ENCODE data around the gene CHIC2. TPM values are rescaled to one million over a fixed set of nuclear protein-coding genes. Genes with fewer than 3 reads are reported as not detected.

Gene CHIC2
- total and polyA plus RNA-seq, 2 of the 4 experiments (the other 2 are of a cell fraction), result 20.4 to 26.3 TPM

DNA sequence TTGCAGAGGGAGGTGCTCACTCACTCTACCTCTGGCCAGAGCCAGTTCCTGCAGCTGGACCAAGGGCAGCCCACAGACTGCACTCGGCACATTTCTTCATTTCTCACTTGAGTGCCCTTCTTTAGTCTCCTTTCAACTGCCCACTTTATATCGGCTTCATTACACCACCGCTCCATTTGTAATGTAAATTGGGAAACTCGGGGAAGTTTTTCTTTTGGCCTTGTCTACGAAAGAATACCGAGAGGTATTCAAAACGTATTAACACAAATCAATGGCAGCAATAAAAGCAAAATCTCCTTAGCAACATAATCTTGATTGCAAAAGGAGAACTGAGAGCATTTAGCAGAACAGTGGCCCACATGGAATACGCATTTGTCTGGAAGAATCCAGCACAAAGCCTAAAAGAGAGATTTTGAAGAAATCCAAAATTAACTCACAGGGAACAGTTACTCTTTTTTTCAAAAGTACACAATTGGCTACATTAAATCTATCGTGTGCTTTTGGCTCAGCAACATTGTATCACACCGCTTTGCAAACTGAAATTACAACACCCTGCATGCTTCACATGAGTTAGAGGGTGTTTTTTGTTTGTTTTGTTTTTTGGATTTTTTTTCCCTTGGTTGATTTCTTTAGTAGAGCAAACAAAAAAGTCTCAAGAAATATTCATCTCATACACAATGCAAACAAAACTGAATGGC, 62.6 kb downstream of the CHIC2 start:
- intact Hi-C loops (cut with micrococcal nuclease), result no loop called here
- CTCF ChIA-PET, result no interaction called here
- no peak overlapping the region for H4K8ac ChIP-seq (ENCODE audit: low read depth in 2 of 2, low read length in 2 of 2)

More for the DNA sequence above, 62.6 kb downstream of the CHIC2 start:
- Histone ChIP-seq H3K9me3 (ENCODE audit: control insufficient read depth, insufficient read depth, low read length) (no peaks in the 10 kb centered on the region), H3K27me3 (ENCODE audit: control insufficient read depth, insufficient read depth, low read length) (no peaks in the 10 kb centered on the region), H4K5ac (ENCODE audit: low read depth, low read length) (no peak overlapping the region; the same call in 1 of the 2 replicates), H2AFZ (replicated peaks; ENCODE audit: low read length, poor library complexity) (no peak overlapping the region), H3K79me1 (ENCODE audit: low read depth in 1 of 2, low read length in 2 of 2) (peaks cover 10 to 36% of the 10 kb centered on the region in 2 experiments; a peak in 3 of 4 replicates), H2BK5ac (ENCODE audit: low read depth, low read length, poor library complexity, severe bottlenecking) (no peak overlapping the region), H2BK15ac (ENCODE audit: low read depth, low read length) (no peak overlapping the region), H3K27ac (ENCODE audit: insufficient read depth, low read length) (no peak overlapping the region), H3K4me2 (ENCODE audit: low read depth, low read length) (no peak overlapping the region), H3K36me3 (ENCODE audit: control insufficient read depth, insufficient read depth, low read length) (peaks cover 14% of the 10 kb centered on the region), H2AK9ac (replicated peaks; ENCODE audit: low read depth, low read length, poor library complexity) (no peak overlapping the region), H2BK120ac (ENCODE audit: low read depth, low read length) (no peak overlapping the region), H2AK5ac (ENCODE audit: low read depth, low read length) (no peak overlapping the region), H2BK20ac (ENCODE audit: low read depth, low read length) (no peak overlapping the region), H3K18ac (ENCODE audit: low read depth, low read length) (no peak overlapping the region), H3K9ac (ENCODE audit: low read depth, low read length) (no peak overlapping the region), H3K4me3 (ENCODE audit: insufficient read depth, low read depth, low read length) (no peak overlapping the region), H3K9me1 (ENCODE audit: insufficient read depth, low read length) (peaks cover 3% of the 10 kb centered on the region; the same call in 1 of the 2 replicates), H3K4me1 (ENCODE audit: control insufficient read depth, insufficient read depth, low read length) (peaks cover 2% of the 10 kb centered on the region; the same call in 1 of the 2 replicates), H3K56ac (ENCODE audit: extremely low read depth, insufficient read depth, low read length) (no peak overlapping the region), H3K14ac (replicated peaks; ENCODE audit: low read depth, low read length) (no peak overlapping the region), H3K23ac (ENCODE audit: low read depth, low read length) (no peak overlapping the region), H4K20me1 (ENCODE audit: insufficient read depth, low read length) (no peaks in the 10 kb centered on the region; the same call in 1 of the 2 replicates), H3K4ac (ENCODE audit: low read depth, low read length) (no peak overlapping the region), H4K91ac (ENCODE audit: insufficient read depth, low read depth, low read length) (no peak overlapping the region)
- dilution Hi-C loops (cut with HindIII; ENCODE audit: low sequenced_read_pairs, unreplicated experiment) (no loop called here), in situ Hi-C loops (cut with MboI; ENCODE audit: low sequenced_read_pairs) (no loop called here)
- TF ChIP-seq CHD1 (IDR thresholded peaks at IDR 0.05; ENCODE audit: low read depth, low read length), result no peak
- TF ChIP-seq, protein P1, sequence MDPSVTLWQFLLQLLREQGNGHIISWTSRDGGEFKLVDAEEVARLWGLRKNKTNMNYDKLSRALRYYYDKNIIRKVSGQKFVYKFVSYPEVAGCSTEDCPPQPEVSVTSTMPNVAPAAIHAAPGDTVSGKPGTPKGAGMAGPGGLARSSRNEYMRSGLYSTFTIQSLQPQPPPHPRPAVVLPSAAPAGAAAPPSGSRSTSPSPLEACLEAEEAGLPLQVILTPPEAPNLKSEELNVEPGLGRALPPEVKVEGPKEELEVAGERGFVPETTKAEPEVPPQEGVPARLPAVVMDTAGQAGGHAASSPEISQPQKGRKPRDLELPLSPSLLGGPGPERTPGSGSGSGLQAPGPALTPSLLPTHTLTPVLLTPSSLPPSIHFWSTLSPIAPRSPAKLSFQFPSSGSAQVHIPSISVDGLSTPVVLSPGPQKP (IDR thresholded peaks at IDR 0.05; ENCODE audit: borderline replicate concordance, low read depth, low read length), result no peak
- no TSS peak for BruUV-seq (replicated peaks)
- ATAC-seq (ENCODE audit: low read depth) (no peak), DNase-seq (no peak)
- no CpG with 5 or more reads among the region's 10 CpGs for WGBS, 2 experiments (ENCODE audit: extremely low coverage in 2 of 2, insufficient read length in 1 of 2)
- POLR2A ChIA-PET (ENCODE audit: unreplicated experiment), result no interaction called here
